NCI-H748 (cell line): ENCODE results near the gene SLIT3.

Source experiments
- DNase-seq: peaks from one replicate; lab custom pipeline; 2025; ENCODE audit not compliant: unreplicated experiment; lab: John Stamatoyannopoulos, UW

The SLIT3 gene

GRCh38 chr5:169299663-169300467 lies 1.1 kb downstream of the SLIT3 start:
- no peak for DNase-seq

- no peak for DNase-seq
Measured at GRCh38 chr5:169299191-169299662, 1.7 kb downstream of the SLIT3 start.

- no peak for DNase-seq
Measured at GRCh38 chr5:169298193-169298592, 2.7 kb downstream of the SLIT3 start.

GRCh38 chr5:169296419-169297143 lies 4.4 kb downstream of the SLIT3 start:
- DNase-seq: no peak

- DNase-seq: no peak
Measured at GRCh38 chr5:169295306-169295705, 5.6 kb downstream of the SLIT3 start.

- DNase-seq: no peak
Measured at GRCh38 chr5:169294621-169295020, 6.3 kb downstream of the SLIT3 start.

- DNase-seq: no peak
Measured at GRCh38 chr5:169291877-169292276, 9.1 kb downstream of the SLIT3 start.

- DNase-seq: no peak
Measured at GRCh38 chr5:169290895-169291294, 10.0 kb downstream of the SLIT3 start.

GRCh38 chr5:169289520-169289919 lies 11.4 kb downstream of the SLIT3 start:
- no peak for DNase-seq

GRCh38 chr5:169288066-169288930 lies 12.6 kb downstream of the SLIT3 start:
- no peak for DNase-seq

- DNase-seq: no peak
Measured at GRCh38 chr5:169287529-169287928, 13.4 kb downstream of the SLIT3 start.

- no peak for DNase-seq
Measured at GRCh38 chr5:169286572-169287300, 14.2 kb downstream of the SLIT3 start.

- no peak for DNase-seq
Measured at GRCh38 chr5:169283887-169284286, 17.1 kb downstream of the SLIT3 start.

GRCh38 chr5:169281625-169282024 lies 19.3 kb downstream of the SLIT3 start:
- DNase-seq: no peak

GRCh38 chr5:169280696-169281095 lies 20.2 kb downstream of the SLIT3 start:
- DNase-seq: no peak

- DNase-seq: no peak
Measured at GRCh38 chr5:169280286-169280685, 20.7 kb downstream of the SLIT3 start.

- DNase-seq: no peak
Measured at GRCh38 chr5:169279125-169279524, 21.8 kb downstream of the SLIT3 start.

GRCh38 chr5:169273881-169274280 lies 27.1 kb downstream of the SLIT3 start:
- DNase-seq: no peak

GRCh38 chr5:169273451-169273850 lies 27.5 kb downstream of the SLIT3 start:
- DNase-seq: no peak

GRCh38 chr5:169272731-169273427 lies 28.1 kb downstream of the SLIT3 start:
- DNase-seq: no peak
